ENCODE measurements around the gene EDA. TPM values are rescaled to one million over a fixed set of nuclear protein-coding genes. Genes with fewer than 3 reads are reported as not detected.
"Not testable (repeated sequence)": the region's sequence is repeated elsewhere in the genome, so short reads cannot be mapped to it uniquely, and the experiment has no call there.

The EDA gene
- total RNA-seq, 2 experiments from 2014 or later: 4.2 to 5.1 TPM

DNA sequence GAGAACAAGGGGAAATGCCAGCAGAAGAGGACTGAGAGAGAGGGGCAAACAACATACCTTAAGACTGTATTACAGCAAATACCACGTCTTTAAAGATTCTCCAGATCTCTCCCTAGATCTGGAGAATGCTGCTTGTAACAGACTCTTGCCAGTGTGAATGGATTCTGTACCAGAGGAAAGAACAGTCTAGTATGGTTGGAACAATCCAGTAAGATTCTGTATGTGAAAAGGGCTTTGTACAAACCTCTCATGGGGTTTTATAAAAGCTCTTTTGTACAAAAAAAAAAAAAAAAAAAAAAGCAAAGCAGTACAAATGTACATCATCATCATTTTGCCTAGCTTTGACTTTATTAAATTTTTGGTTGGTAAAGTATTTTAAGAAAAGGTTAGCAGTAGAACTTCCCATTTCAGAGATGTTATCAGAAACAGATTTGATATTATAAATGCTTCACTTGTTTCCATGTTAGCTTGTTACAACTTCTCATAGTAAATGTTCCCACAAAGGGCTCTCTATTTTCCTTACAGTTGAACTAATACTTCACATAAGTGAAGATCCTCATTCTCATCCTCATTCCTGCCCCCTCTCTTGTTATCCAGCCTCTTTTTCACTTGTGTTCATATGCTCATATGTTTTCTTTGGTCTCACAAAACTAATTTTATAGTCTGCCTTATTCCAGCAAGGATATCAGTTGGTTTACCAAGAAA lies 144.2 kb downstream of the EDA start:
- intact Hi-C loops (cut with micrococcal nuclease): no loop called here
- H3K4me1 Mint-ChIP-seq (ENCODE audit: low read depth): no peaks in the 10 kb centered on the region
- H3K36me3 Mint-ChIP-seq (ENCODE audit: low read depth): no peaks in the 10 kb centered on the region
- no peaks in the 10 kb centered on the region for H3K27me3 Mint-ChIP-seq (ENCODE audit: low read depth)
- H3K9me3 Mint-ChIP-seq: no peaks in the 10 kb centered on the region
- CTCF ChIA-PET: no interaction called here
- DNase-seq: no peak
- no peak overlapping the region for H3K4me3 Mint-ChIP-seq
- no peak overlapping the region for H3K27ac Mint-ChIP-seq

DNA sequence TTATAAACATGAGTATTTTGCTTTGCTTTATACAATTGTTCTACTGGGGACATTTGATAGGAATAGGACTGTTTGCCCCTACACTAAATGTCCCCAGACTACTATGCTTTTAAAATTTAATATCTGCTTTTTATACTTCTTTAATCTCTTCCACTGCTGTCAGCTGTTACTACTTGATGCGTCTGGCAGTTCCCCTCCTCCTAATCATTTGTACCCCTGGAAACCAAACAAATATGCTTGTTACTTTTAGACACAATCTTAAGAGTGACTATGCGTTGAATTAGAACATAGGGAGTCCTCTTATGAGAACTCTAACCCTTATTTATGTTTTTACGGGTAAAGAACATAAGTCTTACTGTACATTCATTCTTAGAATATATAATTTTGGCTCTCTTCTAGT lies 145.7 kb downstream of the EDA start:
- DNase-seq: no peak
- Mint-ChIP-seq H3K4me1 (ENCODE audit: low read depth) (no peaks in the 10 kb centered on the region), H3K36me3 (ENCODE audit: low read depth) (no peaks in the 10 kb centered on the region), H3K4me3 (no peak overlapping the region), H3K27me3 (ENCODE audit: low read depth) (no peaks in the 10 kb centered on the region), H3K27ac (no peak overlapping the region), H3K9me3 (no peaks in the 10 kb centered on the region)
- CTCF ChIA-PET: no interaction called here
- intact Hi-C loops (cut with micrococcal nuclease): no loop called here

DNA sequence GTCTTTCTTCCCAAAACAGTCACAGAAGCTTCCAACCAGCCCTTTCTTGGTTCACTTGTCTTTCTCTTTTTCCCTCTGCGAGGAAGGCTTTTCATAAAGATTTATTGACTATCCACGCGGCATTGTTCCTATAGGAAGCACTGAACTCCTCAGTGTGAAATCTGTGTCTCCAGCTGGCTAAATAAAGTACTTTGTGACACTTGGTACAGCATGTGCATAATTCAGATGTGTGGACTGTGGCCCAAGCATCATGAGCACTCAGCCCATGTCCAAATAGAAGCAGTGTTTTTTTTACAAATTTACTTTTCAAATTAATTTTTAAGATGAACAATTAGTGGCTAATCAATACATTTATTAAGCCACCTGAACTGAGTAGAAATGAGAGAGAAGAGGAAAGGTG lies 146.4 kb downstream of the EDA start:
- CTCF ChIA-PET: no interaction called here
- intact Hi-C loops (cut with micrococcal nuclease): no loop called here
- Mint-ChIP-seq H3K4me1 (ENCODE audit: low read depth) (no peaks in the 10 kb centered on the region), H3K4me3 (no peak overlapping the region), H3K9me3 (no peaks in the 10 kb centered on the region), H3K36me3 (ENCODE audit: low read depth) (no peaks in the 10 kb centered on the region), H3K27ac (no peak overlapping the region), H3K27me3 (ENCODE audit: low read depth) (no peaks in the 10 kb centered on the region)
- DNase-seq: no peak

- peaks cover 12% of the 10 kb centered on the region for H3K9me3 Mint-ChIP-seq
- intact Hi-C loops (cut with micrococcal nuclease): loop anchor here (2.0 kb wide), 1 partner anchor 15 kb away; no protein-coding TSS in a partner anchor
- peaks cover 3% of the 10 kb centered on the region for H3K4me1 Mint-ChIP-seq (ENCODE audit: low read depth)
- no peak overlapping the region for H3K4me3 Mint-ChIP-seq
- CTCF ChIA-PET: no interaction called here
- H3K36me3 Mint-ChIP-seq (ENCODE audit: low read depth): peaks cover 4% of the 10 kb centered on the region
- no peak overlapping the region for H3K27ac Mint-ChIP-seq
- no peak for DNase-seq
- H3K27me3 Mint-ChIP-seq (ENCODE audit: low read depth): no peaks in the 10 kb centered on the region
These were observed 177.5 kb downstream of the EDA start for GRCh38 chrX:69793260-69793935.

- Mint-ChIP-seq H3K36me3 (ENCODE audit: low read depth) (peaks cover 4% of the 10 kb centered on the region), H3K27ac (no peak overlapping the region)
- intact Hi-C loops (cut with micrococcal nuclease): no loop called here
These were observed 179.8 kb downstream of the EDA start for GRCh38 chrX:69795702-69796101.

GRCh38 chrX:69807400-69807799 lies 191.5 kb downstream of the EDA start:
- no peaks in the 10 kb centered on the region for H3K9me3 Mint-ChIP-seq
- no peaks in the 10 kb centered on the region for H3K36me3 Mint-ChIP-seq (ENCODE audit: low read depth)
- H3K4me1 Mint-ChIP-seq (ENCODE audit: low read depth): peaks cover 11% of the 10 kb centered on the region
- H3K27ac Mint-ChIP-seq: no peak overlapping the region
- no peak overlapping the region for H3K4me3 Mint-ChIP-seq
- CTCF ChIA-PET: no interaction called here
- no peak for DNase-seq
- intact Hi-C loops (cut with micrococcal nuclease): no loop called here
- no peaks in the 10 kb centered on the region for H3K27me3 Mint-ChIP-seq (ENCODE audit: low read depth)

More at GRCh38 chrX:69795702-69796101, 179.8 kb downstream of the EDA start:
- CTCF ChIA-PET: no interaction called here
- Mint-ChIP-seq H3K4me3 (no peak overlapping the region), H3K27me3 (ENCODE audit: low read depth) (no peaks in the 10 kb centered on the region), H3K4me1 (ENCODE audit: low read depth) (peaks cover 3% of the 10 kb centered on the region), H3K9me3 (peaks cover 18% of the 10 kb centered on the region)
- DNase-seq: no peak

DNA sequence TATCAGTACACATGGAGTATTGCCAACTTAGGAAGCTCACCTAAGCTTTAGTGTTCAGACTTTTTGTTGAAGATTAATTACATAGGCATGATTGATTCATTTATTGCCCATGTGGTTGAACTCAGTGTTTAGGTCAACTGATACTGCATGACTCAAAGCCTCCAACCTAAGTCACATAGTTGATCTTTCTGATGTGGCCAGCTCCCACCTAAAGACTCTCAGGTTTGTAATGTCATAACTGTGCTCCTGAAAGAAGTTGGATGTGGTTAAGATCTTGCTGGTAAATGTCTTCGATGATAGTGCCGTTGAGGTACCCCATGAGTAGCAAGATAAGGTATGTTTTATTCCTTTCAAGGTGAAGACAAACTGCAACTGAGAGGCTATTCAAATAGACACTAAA lies 192.5 kb downstream of the EDA start:
- CTCF ChIA-PET: no interaction called here
- no peaks in the 10 kb centered on the region for H3K9me3 Mint-ChIP-seq
- H3K27me3 Mint-ChIP-seq (ENCODE audit: low read depth): no peaks in the 10 kb centered on the region
- no peaks in the 10 kb centered on the region for H3K36me3 Mint-ChIP-seq (ENCODE audit: low read depth)
- H3K4me1 Mint-ChIP-seq (ENCODE audit: low read depth): peaks cover 11% of the 10 kb centered on the region
- intact Hi-C loops (cut with micrococcal nuclease): loop anchor here (2.0 kb wide), 2 partner anchors 16 to 182 kb away; no protein-coding TSS in a partner anchor
- no peak overlapping the region for H3K27ac Mint-ChIP-seq
- H3K4me3 Mint-ChIP-seq: no peak overlapping the region
- DNase-seq: peak; percentile 13

GRCh38 chrX:69813677-69814076 lies 197.8 kb downstream of the EDA start:
- Mint-ChIP-seq H3K27me3 (ENCODE audit: low read depth) (no peaks in the 10 kb centered on the region), H3K36me3 (ENCODE audit: low read depth) (peaks cover 2% of the 10 kb centered on the region), H3K4me1 (ENCODE audit: low read depth) (peaks cover 2% of the 10 kb centered on the region), H3K9me3 (peaks cover 4% of the 10 kb centered on the region), H3K4me3 (no peak overlapping the region), H3K27ac (no peak overlapping the region)
- intact Hi-C loops (cut with micrococcal nuclease): no loop called here
- no peak for DNase-seq
- CTCF ChIA-PET: no interaction called here

DNA sequence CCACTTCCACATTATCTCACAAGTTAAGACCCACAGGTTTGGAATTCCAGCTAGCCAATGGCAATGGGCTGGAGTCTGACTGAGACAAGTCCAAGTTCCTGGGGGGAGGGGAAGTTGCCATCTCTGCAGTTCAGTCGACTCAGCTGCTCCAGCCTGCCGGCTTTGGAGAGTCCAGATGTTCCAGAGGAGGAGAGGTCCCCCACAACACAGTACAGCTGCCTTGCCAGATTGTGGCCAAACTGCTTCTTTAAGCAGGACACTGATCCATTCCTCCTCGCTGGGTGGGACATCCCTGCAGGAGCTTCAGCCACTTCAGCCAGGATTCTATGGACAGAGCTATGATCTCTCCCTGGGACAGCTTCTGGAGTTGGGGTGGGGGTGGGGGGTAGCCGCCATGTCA lies 199.2 kb downstream of the EDA start:
- no peak for DNase-seq
- intact Hi-C loops (cut with micrococcal nuclease): no loop called here
- CTCF ChIA-PET: no interaction called here
- no peaks in the 10 kb centered on the region for H3K27me3 Mint-ChIP-seq (ENCODE audit: low read depth)
- H3K36me3 Mint-ChIP-seq (ENCODE audit: low read depth): peaks cover 2% of the 10 kb centered on the region
- no peak overlapping the region for H3K4me3 Mint-ChIP-seq
- H3K4me1 Mint-ChIP-seq (ENCODE audit: low read depth): no peaks in the 10 kb centered on the region
- H3K9me3 Mint-ChIP-seq: peaks cover 7% of the 10 kb centered on the region
- H3K27ac Mint-ChIP-seq: no peak overlapping the region

GRCh38 chrX:69815519-69815918 lies 199.6 kb downstream of the EDA start:
- no peaks in the 10 kb centered on the region for H3K4me1 Mint-ChIP-seq (ENCODE audit: low read depth)
- DNase-seq: no peak
- CTCF ChIA-PET: no interaction called here
- peaks cover 11% of the 10 kb centered on the region for H3K9me3 Mint-ChIP-seq
- no peaks in the 10 kb centered on the region for H3K27me3 Mint-ChIP-seq (ENCODE audit: low read depth)
- H3K27ac Mint-ChIP-seq: no peak overlapping the region
- intact Hi-C loops (cut with micrococcal nuclease): no loop called here
- H3K36me3 Mint-ChIP-seq (ENCODE audit: low read depth): peaks cover 2% of the 10 kb centered on the region
- H3K4me3 Mint-ChIP-seq: no peak overlapping the region

DNA sequence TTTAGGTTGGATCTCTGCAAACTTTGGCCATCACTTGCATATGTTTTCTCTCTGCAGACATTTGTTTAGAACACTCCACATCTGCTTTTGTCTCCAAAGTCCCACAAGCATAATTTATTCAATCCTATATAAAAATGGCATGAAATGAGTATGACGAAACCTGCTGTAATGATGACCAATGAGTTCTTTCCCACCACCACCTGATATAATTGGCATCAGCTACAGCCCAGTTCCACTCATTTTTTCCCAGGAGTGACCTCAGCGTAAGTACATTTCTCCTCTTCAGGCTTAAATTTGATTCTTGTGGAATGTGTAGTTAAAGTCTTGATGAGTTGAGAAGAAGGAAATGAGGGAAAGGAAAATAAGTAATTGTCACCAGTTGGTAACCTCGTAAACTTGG lies 228.7 kb downstream of the EDA start:
- no peak for DNase-seq
- Mint-ChIP-seq H3K36me3 (ENCODE audit: low read depth) (peaks cover 1% of the 10 kb centered on the region), H3K27ac (no peak overlapping the region), H3K27me3 (ENCODE audit: low read depth) (no peaks in the 10 kb centered on the region), H3K4me1 (ENCODE audit: low read depth) (no peaks in the 10 kb centered on the region), H3K4me3 (no peak overlapping the region), H3K9me3 (no peaks in the 10 kb centered on the region)
- CTCF ChIA-PET: no interaction called here
- intact Hi-C loops (cut with micrococcal nuclease): no loop called here

DNA sequence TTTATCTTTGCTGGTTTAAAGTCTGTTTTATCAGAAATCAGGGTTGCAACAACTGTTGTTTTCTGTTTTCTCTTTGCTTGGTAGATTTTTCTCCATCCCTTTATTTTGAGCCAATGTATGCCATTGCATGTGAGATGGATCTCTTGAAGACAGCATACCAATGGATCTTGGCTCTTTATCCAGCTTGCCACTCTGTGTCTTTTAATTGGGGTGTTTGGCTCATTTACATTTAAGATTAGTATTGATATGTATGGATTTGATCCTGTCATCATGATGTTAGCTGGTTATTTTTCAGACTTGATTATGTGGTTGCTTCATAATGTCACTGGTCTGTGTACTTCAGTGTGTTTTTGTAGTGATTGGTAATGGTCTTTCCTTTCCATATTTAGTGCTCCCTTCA lies 244.1 kb downstream of the EDA start:
- H3K27ac Mint-ChIP-seq; H3K4me3 Mint-ChIP-seq; H3K27me3 Mint-ChIP-seq (ENCODE audit: low read depth); intact Hi-C loops (cut with micrococcal nuclease); CTCF ChIA-PET; DNase-seq; H3K4me1 Mint-ChIP-seq (ENCODE audit: low read depth): not testable (repeated sequence)
- H3K36me3 Mint-ChIP-seq (ENCODE audit: low read depth): peaks cover 13% of the 10 kb centered on the region
- H3K9me3 Mint-ChIP-seq: peaks cover 27% of the 10 kb centered on the region

GRCh38 chrX:69876221-69876620 lies 260.3 kb downstream of the EDA start:
- no peak for DNase-seq
- Mint-ChIP-seq H3K4me3 (no peak overlapping the region), H3K9me3 (peaks cover 11% of the 10 kb centered on the region), H3K36me3 (ENCODE audit: low read depth) (peaks cover 3% of the 10 kb centered on the region), H3K4me1 (ENCODE audit: low read depth) (no peaks in the 10 kb centered on the region), H3K27ac (no peak overlapping the region), H3K27me3 (ENCODE audit: low read depth) (no peaks in the 10 kb centered on the region)
- intact Hi-C loops (cut with micrococcal nuclease): no loop called here
- CTCF ChIA-PET: no interaction called here

Data from activated naive CD4-positive, alpha-beta T cell treated with anti-CD3 and anti-CD28 coated beads for 36 hours (primary cell).